HCT116 (cell line): ENCODE data around the gene SLCO4A1. TPM values are rescaled to one million over a fixed set of nuclear protein-coding genes. Genes with fewer than 3 reads are reported as not detected.

Experiments used
- ATAC-seq: fragments of 200-7000 bp; cut with Tn5 transposase; 2 replicates; pipeline ENCODE4 v1.9.1; 2020; ENCODE audit warnings: mild to moderate bottlenecking, moderate library complexity
- BruUV-seq: library from RNA; stranded (reverse); fragments of 400-500 nt; replicated peaks from 2 replicates; lab custom pipeline; 2021; lab: Mats Ljungman, UMichigan
- CTCF ChIA-PET: fragments of 300-600 bp; sonication (Branson Sonifier 250); formaldehyde crosslinking; loops from one replicate; lab custom pipeline; 2021; ENCODE audit warnings: antibody characterized with exemption; lab: Charles Lee
- POLR2A ChIA-PET: fragments of 300-600, 350-600 bp; sonication (Branson Sonifier 250); formaldehyde crosslinking; loops from one replicate; lab custom pipeline; 2021; ENCODE audit warnings: antibody characterized with exemption; lab: Charles Lee
- RAD21 ChIA-PET, 2 experiments: fragments of 300-600 bp; sonication (Branson Sonifier 250); formaldehyde crosslinking; loops; one replicate each; lab custom pipeline; 2023; ENCODE audit warnings: low total read pairs in 2 of 2; ENCODE audit not compliant: uncharacterized antibody in 2 of 2, unreplicated experiment in 2 of 2, low non-redundant PET in 1 of 2; lab: Charles Lee
- DNase-seq: peaks from one replicate; pipeline ENCODE4 v3.0.0-alpha.2; 2010; ENCODE audit warnings: low read depth, low spot score
- H2AFZ ChIP-seq: fragments of 200-600 bp; shearing (Covaris generic), sonication (generic); 2 replicates; pipeline ENCODE4 v1.6.1; 2017; ENCODE audit warnings: low read depth, mixed run types, mixed read lengths, antibody characterized with exemption, low read length; ENCODE audit not compliant: poor library complexity, severe bottlenecking
- H3K27ac ChIP-seq: 2 replicates; pipeline ENCODE4 v1.5.1; 2012; ENCODE audit warnings: low read depth, low read length
- H3K27me3 ChIP-seq: fragments of 200-600 bp; sonication (generic); 2 replicates; pipeline ENCODE4 v1.6.1; 2016; ENCODE audit warnings: mixed run types, low read length, mixed read lengths; ENCODE audit not compliant: insufficient read depth
- H3K36me3 ChIP-seq, 2 experiments: fragments of 200-500 bp in 1 of 2; fragments of 200-600 bp in 1 of 2; sonication (Bioruptor generic) in 1 of 2; sonication (generic) in 1 of 2; 2 replicates each; pipeline versions ENCODE4 v1.5.1 to v1.6.1; 2014 to 2016; ENCODE audit warnings: low read length in 2 of 2, inconsistent platforms in 1 of 2, mixed read lengths in 1 of 2, mixed run types in 1 of 2; ENCODE audit not compliant: insufficient read depth in 2 of 2, control insufficient read depth in 1 of 2
- H3K4me1 ChIP-seq, 2 experiments: fragments of 200-600 bp in 1 of 2; sonication (generic) in 1 of 2; 2 replicates each; pipeline versions ENCODE4 v1.5.1 to v1.6.1; 2012 to 2017; ENCODE audit warnings: low read length in 2 of 2, inconsistent platforms in 1 of 2, mild to moderate bottlenecking in 1 of 2, mixed read lengths in 1 of 2, mixed run types in 1 of 2, moderate library complexity in 1 of 2; ENCODE audit not compliant: insufficient read depth in 2 of 2, control insufficient read depth in 1 of 2
- H3K4me2 ChIP-seq: fragments of 200-600 bp; sonication (generic); 2 replicates; pipeline ENCODE4 v1.6.1; 2017; ENCODE audit warnings: mixed run types, low read length, mixed read lengths
- H3K4me3 ChIP-seq, 2 experiments: fragments of 200-600 bp in 1 of 2; sonication (generic) in 1 of 2; replicated peaks in 1 of 2; 2 replicates each; pipeline ENCODE4 v1.5.1; 2011 to 2016; ENCODE audit warnings: low read length in 2 of 2, control low read depth in 1 of 2, low read depth in 1 of 2, mild to moderate bottlenecking in 1 of 2, mixed read lengths in 1 of 2, mixed run types in 1 of 2
- H3K79me2 ChIP-seq: fragments of 200-600 bp; sonication (generic); 2 replicates; pipeline ENCODE4 v1.6.1; 2017; ENCODE audit warnings: mild to moderate bottlenecking, mixed run types, low read length, moderate library complexity, mixed read lengths; ENCODE audit not compliant: insufficient read depth
- H3K9ac ChIP-seq: fragments of 200-600 bp; sonication (generic); 2 replicates; pipeline ENCODE4 v1.6.1; 2016; ENCODE audit warnings: low read length, mixed read lengths
- H3K9me2 ChIP-seq: fragments of 200-600 bp; sonication (generic), shearing (Covaris generic); 2 replicates; pipeline ENCODE4 v1.6.1; 2017; ENCODE audit warnings: mixed run types, mild to moderate bottlenecking, moderate library complexity; ENCODE audit not compliant: insufficient read depth
- H3K9me3 ChIP-seq, 2 experiments: fragments of 200-500 bp in 1 of 2; fragments of 200-600 bp in 1 of 2; sonication (Bioruptor generic) in 1 of 2; sonication (generic) in 1 of 2; 2 replicates each; pipeline ENCODE4 v1.6.1; 2014 to 2017; ENCODE audit warnings: low read length in 2 of 2, mixed read lengths in 2 of 2, inconsistent platforms in 1 of 2, low read depth in 1 of 2, mild to moderate bottlenecking in 1 of 2, mixed run types in 1 of 2, moderate library complexity in 1 of 2; ENCODE audit not compliant: control insufficient read depth in 1 of 2, insufficient read depth in 1 of 2
- H4K20me1 ChIP-seq: fragments of 200-600 bp; sonication (generic), shearing (Covaris generic); 2 replicates; pipeline ENCODE4 v1.6.1; 2017; ENCODE audit warnings: mixed run types, mild to moderate bottlenecking, moderate library complexity; ENCODE audit not compliant: insufficient read depth
- EZH2 ChIP-seq: fragments of 200-600 bp; sonication (generic); IDR thresholded peaks from 2 replicates; pipeline ENCODE4 v1.6.1; 2017; ENCODE audit warnings: antibody characterized with exemption, mixed run types
- EZH2phosphoT487 ChIP-seq: fragments of 200-600 bp; IDR thresholded peaks from 2 replicates; pipeline ENCODE4 v1.6.1; 2018; ENCODE audit warnings: antibody characterized with exemption, borderline replicate concordance
- POLR2AphosphoS5 ChIP-seq: IDR thresholded peaks from 2 replicates; pipeline ENCODE4 v1.6.1; 2011; ENCODE audit warnings: mild to moderate bottlenecking, low read depth, low read length, moderate library complexity
- SIN3A ChIP-seq: IDR thresholded peaks from 2 replicates; pipeline ENCODE4 v1.6.1; 2012; ENCODE audit warnings: low read depth
- SRF ChIP-seq: IDR thresholded peaks from 2 replicates; pipeline ENCODE4 v1.6.1; 2012; ENCODE audit warnings: low read depth
- ZFX ChIP-seq: fragments of 450-650 bp; IDR thresholded peaks from 2 replicates; pipeline ENCODE4 v1.6.1; 2017
- intact Hi-C: fragments of 100-400 bp; cut with micrococcal nuclease; formaldehyde crosslinking; loops from 2 replicates; pipeline ENCODE4 v1.10.0; 2022
- total RNA-seq: library from RNA; stranded (reverse); gene quantifications from one replicate; pipeline ENCODE4 v1.2.1, GENCODE V29; 2021; ENCODE audit not compliant: unreplicated experiment
- TF ChIP-seq, protein P1 (sequence below), 3 experiments: fragments of 200-600 bp in 1 of 3; sonication (generic) in 1 of 3; IDR thresholded peaks in 2 of 3; conservative IDR thresholded peaks in 1 of 3; 2 replicates each; pipeline ENCODE4 v1.5.1; 2012 to 2017; ENCODE audit warnings: low read depth in 2 of 3, low read length in 2 of 3, antibody characterized with exemption in 1 of 3, borderline replicate concordance in 1 of 3, control low read depth in 1 of 3, mild to moderate bottlenecking in 1 of 3, mixed read lengths in 1 of 3, mixed run types in 1 of 3, moderate library complexity in 1 of 3; ENCODE audit not compliant: insufficient read depth in 1 of 3
- TF ChIP-seq, protein P2 (sequence below): IDR thresholded peaks from 2 replicates; pipeline ENCODE4 v1.6.1; 2011; ENCODE audit warnings: mild to moderate bottlenecking, low read length, moderate library complexity; ENCODE audit not compliant: insufficient replicate concordance; ENCODE audit errors: extremely low read depth
- TF ChIP-seq, protein P3 (sequence below): IDR thresholded peaks from 2 replicates; pipeline ENCODE4 v1.6.1; 2012

The SLCO4A1 gene
- total RNA-seq, 1 experiment from 2014 or later = 107 TPM

DNA sequence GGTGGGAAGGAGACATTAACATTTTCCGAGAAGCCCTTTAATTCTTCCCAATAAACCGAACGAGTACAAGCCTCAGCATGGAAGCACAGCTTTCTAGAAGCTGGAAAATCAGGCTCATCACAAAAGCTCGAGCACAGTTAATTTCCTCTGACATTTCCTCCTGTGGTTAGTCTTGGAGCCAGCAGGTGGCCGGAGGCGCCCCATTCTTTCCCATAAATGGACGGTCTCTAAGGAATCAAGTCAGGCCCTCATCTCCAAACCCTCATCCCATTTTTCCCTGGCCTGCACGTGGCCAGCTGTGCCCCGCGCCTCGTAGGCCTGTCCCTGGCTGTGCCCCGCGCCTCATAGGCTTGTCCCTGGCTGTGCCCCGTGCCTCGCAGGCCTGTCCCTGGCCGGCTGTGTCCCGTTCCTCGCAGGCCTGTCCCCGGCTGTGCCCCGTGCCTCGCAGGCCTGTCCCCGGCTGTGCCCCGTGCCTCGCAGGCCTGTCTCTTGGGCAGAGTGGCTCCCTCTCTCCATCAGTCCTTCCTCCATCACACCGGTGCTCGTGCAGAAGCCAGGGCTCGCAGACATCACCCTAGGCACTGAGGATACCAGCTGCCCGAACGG, 46.7 kb downstream of the SLCO4A1 start:
- no TSS peak for BruUV-seq
- TF ChIP-seq, protein P1, sequence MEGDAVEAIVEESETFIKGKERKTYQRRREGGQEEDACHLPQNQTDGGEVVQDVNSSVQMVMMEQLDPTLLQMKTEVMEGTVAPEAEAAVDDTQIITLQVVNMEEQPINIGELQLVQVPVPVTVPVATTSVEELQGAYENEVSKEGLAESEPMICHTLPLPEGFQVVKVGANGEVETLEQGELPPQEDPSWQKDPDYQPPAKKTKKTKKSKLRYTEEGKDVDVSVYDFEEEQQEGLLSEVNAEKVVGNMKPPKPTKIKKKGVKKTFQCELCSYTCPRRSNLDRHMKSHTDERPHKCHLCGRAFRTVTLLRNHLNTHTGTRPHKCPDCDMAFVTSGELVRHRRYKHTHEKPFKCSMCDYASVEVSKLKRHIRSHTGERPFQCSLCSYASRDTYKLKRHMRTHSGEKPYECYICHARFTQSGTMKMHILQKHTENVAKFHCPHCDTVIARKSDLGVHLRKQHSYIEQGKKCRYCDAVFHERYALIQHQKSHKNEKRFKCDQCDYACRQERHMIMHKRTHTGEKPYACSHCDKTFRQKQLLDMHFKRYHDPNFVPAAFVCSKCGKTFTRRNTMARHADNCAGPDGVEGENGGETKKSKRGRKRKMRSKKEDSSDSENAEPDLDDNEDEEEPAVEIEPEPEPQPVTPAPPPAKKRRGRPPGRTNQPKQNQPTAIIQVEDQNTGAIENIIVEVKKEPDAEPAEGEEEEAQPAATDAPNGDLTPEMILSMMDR (IDR thresholded peaks at IDR 0.05 in 2 of 3, conservative IDR thresholded peaks at IDR 0.05 in 1 of 3; ENCODE audit: borderline replicate concordance in 1 of 3, insufficient read depth in 1 of 3, low read depth in 2 of 3, low read length in 2 of 3) = peak in 1 of 3 experiments; percentile 33; a peak in 1 of 6 replicates
- TF ChIP-seq SIN3A = no peak
- no peak overlapping the region for H2AFZ ChIP-seq

DNA sequence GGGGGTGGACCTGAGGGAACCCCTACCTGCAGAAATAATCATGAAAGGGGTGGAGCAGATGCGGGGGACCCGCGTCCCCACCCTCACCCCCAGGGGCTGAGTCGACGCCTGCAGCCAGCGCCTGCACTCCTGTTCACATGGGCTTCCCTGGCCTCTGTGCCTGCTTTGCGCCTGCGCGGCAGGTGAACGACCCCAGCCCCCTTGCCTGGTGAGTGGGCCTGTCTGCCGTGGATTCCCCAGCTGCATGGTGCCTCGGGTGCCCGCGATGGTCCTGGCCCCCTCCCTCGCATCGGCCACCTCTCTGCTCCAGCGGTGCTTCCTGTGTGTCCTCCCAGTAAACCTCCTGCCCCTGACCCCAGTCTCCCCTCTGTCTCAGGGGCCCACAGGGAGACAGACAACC, 47.6 kb downstream of the SLCO4A1 start:
- RAD21 ChIA-PET = no interaction called here

More for the DNA sequence above, 46.7 kb downstream of the SLCO4A1 start:
- no peak overlapping the region for H3K9ac ChIP-seq
- H3K27ac ChIP-seq = peak overlapping the region; percentile 27; the same call in 1 of the 2 replicates
- no peaks in the 10 kb centered on the region for H4K20me1 ChIP-seq
- ChIA-PET POLR2A (no interaction called here), CTCF (interaction anchor here (1.0 kb wide), 1 partner anchor 19 kb away, joined by 3 read pairs; no protein-coding TSS in a partner anchor), RAD21 (no interaction called here)
- H3K79me2 ChIP-seq = no peaks in the 10 kb centered on the region
- no peaks in the 10 kb centered on the region for H3K36me3 ChIP-seq
- H3K4me1 ChIP-seq = peaks cover 6 to 24% of the 10 kb centered on the region in 2 experiments
- no peaks in the 10 kb centered on the region for H3K9me3 ChIP-seq
- peak; percentile 57 for ATAC-seq
- H3K4me2 ChIP-seq = peak overlapping the region; percentile 32
- H3K27me3 ChIP-seq = no peaks in the 10 kb centered on the region
- DNase-seq = no peak
- H3K4me3 ChIP-seq = no peak overlapping the region
- H3K9me2 ChIP-seq = no peaks in the 10 kb centered on the region
- intact Hi-C loops = no loop called here

More for the DNA sequence above, 47.6 kb downstream of the SLCO4A1 start:
- no peaks in the 10 kb centered on the region for H3K9me3 ChIP-seq
- no peak for TF ChIP-seq EZH2
- no peak for TF ChIP-seq SRF
- no peak for TF ChIP-seq ZFX
- TF ChIP-seq POLR2AphosphoS5 = no peak
- no peak for TF ChIP-seq EZH2phosphoT487
- TF ChIP-seq, protein P2, sequence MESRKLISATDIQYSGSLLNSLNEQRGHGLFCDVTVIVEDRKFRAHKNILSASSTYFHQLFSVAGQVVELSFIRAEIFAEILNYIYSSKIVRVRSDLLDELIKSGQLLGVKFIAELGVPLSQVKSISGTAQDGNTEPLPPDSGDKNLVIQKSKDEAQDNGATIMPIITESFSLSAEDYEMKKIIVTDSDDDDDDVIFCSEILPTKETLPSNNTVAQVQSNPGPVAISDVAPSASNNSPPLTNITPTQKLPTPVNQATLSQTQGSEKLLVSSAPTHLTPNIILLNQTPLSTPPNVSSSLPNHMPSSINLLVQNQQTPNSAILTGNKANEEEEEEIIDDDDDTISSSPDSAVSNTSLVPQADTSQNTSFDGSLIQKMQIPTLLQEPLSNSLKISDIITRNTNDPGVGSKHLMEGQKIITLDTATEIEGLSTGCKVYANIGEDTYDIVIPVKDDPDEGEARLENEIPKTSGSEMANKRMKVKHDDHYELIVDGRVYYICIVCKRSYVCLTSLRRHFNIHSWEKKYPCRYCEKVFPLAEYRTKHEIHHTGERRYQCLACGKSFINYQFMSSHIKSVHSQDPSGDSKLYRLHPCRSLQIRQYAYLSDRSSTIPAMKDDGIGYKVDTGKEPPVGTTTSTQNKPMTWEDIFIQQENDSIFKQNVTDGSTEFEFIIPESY = no peak
- TF ChIP-seq, protein P3, sequence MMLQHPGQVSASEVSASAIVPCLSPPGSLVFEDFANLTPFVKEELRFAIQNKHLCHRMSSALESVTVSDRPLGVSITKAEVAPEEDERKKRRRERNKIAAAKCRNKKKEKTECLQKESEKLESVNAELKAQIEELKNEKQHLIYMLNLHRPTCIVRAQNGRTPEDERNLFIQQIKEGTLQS = no peak
- ATAC-seq (no peak), DNase-seq (no peak)
- no peak overlapping the region for H3K4me2 ChIP-seq
- no peak overlapping the region for H2AFZ ChIP-seq
- peaks cover 6 to 24% of the 10 kb centered on the region in 2 experiments for H3K4me1 ChIP-seq
- ChIA-PET POLR2A (no interaction called here), CTCF (no interaction called here)
- no peaks in the 10 kb centered on the region for H3K36me3 ChIP-seq
- H3K9me2 ChIP-seq = no peaks in the 10 kb centered on the region
- no peaks in the 10 kb centered on the region for H3K79me2 ChIP-seq
- intact Hi-C loops = no loop called here
- H3K9ac ChIP-seq = no peak overlapping the region
- no peak overlapping the region for H3K27ac ChIP-seq
- no TSS peak for BruUV-seq
- no peaks in the 10 kb centered on the region for H3K27me3 ChIP-seq
- no peaks in the 10 kb centered on the region for H4K20me1 ChIP-seq
- no peak overlapping the region for H3K4me3 ChIP-seq
